HL-60 (cell line): Measurements from ENCODE around the gene MTO1.
"Not testable (repeated sequence)": the region's sequence is repeated elsewhere in the genome, so short reads cannot be mapped to it uniquely, and the experiment has no call there.

Experiments used
- CTCF ChIP-seq: IDR thresholded peaks from one replicate; pipeline ENCODE4 v1.5.1; 2011; ENCODE audit warnings: low read length, control low read depth, inconsistent platforms; ENCODE audit not compliant: insufficient read depth
- POLR2AphosphoS5 ChIP-seq: IDR thresholded peaks from 2 replicates; pipeline ENCODE4 v1.6.1; 2012; ENCODE audit warnings: low read depth
- REST ChIP-seq: IDR thresholded peaks from 2 replicates; pipeline ENCODE4 v1.6.1; 2012; ENCODE audit warnings: low read depth; ENCODE audit not compliant: insufficient replicate concordance

GRCh38 chr6:73555380-73555949 lies 93.9 kb downstream of the MTO1 start:
- TF ChIP-seq POLR2AphosphoS5, CTCF, REST: not testable (repeated sequence)
